Stimulated activated CD8-positive, alpha-beta memory T cell treated with anti-CD3 and anti-CD28 coated beads, Interleukin-7, amount 100 ng/mL, for 4 hours (primary cell): Measurements from ENCODE around the gene LRRFIP2.
"Not testable (repeated sequence)": the region's sequence is repeated elsewhere in the genome, so short reads cannot be mapped to it uniquely, and the experiment has no call there.

Experiments used
- DNase-seq, 2 donors: peaks; one replicate each; pipeline ENCODE4 v3.0.0-alpha.2; 2020; ENCODE audit warnings: low read depth in 2 of 2

Gene LRRFIP2

DNA sequence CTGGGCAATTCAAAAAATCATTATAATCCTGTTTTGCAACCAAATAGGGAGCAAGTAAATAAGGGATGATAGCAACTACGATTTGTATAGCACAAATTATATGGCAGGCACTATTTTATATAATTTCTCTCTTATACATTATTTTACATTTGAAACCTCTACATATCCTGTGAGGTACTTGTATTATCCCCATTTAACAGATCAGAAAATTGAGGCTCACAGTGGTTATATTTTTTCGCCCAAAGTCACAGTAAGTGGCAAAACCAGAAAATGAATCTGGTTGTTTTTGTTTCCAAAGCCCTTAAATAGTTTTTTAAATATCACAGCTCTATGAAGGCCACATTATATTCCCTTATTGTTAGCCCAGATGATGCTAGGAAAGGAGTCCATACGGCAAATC lies 106.8 kb downstream of the LRRFIP2 start:
- DNase-seq = no peak

DNA sequence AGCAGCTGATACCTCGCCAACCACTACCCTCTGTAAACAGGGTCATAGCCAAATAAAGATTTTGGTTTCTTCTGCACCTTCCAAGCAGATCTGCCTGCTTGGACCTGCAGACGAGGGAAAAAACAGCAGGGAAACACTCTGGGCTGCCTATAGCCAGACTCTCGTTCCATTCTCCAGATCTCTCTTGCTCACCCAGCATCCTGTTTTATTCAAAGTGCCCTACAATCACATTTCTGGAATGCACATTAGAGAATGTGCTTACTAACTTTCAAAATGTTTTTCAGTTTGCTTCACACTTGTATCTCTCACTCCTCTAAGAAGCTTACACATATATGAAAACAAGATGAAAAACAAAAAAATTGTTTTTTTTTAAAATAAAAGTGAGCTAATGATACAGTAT lies 109.6 kb downstream of the LRRFIP2 start:
- no peak for DNase-seq

DNA sequence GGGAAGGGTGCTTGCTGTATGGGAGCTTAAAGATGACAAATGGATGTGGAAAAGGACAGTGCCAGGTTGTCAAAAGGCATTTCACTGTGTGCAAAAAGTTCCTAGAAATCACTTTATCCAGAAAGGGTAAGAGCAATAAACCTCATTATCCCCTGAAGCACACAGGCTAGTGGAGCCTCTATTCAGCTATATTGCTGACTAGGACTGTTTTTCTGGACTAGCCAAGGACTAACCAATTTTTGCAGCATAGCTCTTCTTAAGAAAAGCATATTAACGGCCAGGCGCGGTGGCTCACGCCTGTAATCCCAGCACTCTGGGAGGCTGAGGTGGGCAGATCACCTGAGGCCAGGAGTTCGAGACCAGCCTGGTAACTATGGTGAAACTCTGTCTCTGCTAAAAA lies 116.3 kb downstream of the LRRFIP2 start:
- DNase-seq = no peak

DNA sequence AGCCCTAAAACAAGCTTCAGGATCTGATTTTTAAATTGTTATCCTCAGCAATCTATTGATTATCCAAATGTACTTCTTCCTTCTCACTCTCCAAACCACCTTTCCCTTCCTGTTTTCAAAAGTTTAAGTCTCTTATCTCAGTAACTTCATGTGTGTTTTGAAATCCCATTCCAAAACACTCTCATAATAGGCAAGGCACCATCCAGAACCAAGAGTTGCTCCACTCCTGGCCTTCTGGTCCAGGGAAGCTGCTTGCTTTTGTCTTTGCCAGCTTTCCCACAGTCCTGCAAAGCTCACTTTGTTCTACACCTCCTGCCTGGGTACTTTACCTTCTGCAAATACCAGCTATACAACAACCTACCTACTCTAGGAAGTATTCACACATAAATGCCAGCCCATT lies 117.6 kb downstream of the LRRFIP2 start:
- DNase-seq = no peak

DNA sequence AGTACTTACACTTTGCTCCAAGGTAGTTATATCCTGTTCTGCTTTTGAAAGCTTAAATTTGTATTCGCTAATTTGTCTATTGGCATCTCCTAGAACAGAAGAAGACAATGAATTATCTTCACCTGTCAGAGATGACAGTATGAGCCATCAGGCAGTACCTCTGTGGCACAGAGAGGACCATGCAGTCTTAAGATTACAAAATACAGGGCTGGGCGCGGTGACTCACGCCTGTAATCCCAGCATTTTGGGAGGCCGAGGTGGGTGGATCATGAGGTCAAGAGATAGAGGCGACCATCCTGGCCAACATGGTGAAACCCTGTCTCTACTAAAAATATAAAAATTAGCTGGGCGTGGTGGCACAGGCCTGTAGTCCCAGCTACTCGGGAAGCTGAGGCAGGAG lies 119.3 kb downstream of the LRRFIP2 start:
- not testable (repeated sequence) for DNase-seq

DNA sequence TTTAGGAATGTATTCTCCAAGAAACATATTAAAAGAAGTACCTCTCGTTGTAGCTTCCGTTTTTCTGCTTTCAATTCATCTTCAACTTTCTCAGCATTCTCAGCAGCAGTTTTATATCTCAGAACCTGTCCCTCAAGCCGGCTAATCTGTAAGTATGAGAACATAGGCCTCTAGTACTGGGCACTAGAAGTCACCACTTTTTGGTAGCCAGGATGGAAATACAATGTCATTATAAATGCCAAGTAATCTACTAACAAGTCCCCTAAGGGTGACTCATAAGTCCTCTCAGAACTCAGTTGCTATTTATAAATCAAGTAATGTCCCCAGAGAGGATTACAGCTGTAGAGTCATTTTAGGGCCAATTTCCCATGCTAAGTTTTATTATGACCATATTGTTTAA lies 120.0 kb downstream of the LRRFIP2 start:
- no peak for DNase-seq

DNA sequence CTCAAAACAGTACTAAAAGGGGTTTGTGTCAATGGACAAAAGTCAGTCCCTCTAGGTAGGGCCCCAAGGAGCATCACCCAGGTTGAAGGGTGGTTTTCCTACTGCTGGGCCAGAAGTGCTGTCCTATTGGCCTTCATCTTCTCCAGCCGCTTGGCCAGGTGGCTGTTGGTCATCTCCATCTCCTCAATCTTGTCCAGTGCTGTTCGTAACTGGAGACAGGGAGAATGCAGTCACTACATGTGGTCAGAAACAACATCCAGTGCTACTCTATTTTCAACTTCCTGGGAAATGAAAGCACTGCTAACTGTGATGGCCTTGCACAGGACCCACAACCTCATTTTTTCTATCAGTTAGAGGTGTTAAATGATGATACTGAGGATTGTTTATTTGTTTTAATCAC lies 120.6 kb downstream of the LRRFIP2 start:
- no peak for DNase-seq

DNA sequence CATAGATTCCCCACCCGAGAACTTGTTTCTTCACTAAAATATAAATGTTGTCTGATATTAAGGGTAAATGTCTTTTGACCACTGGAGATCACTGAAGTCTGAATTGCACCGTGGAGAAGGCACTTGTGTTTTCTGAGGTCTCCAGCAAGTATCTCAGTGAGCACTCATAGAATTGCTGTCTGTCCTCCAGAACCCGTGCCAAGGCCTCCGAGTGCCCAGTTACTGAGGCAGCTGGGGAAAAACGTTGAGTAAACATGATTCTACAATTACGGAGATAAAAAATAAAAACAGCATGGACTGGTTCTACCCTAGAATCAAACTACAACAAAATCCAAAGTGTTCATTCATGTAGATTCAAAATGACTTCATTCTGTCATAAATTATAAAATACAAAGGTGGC lies 121.0 kb downstream of the LRRFIP2 start:
- DNase-seq = no peak

DNA sequence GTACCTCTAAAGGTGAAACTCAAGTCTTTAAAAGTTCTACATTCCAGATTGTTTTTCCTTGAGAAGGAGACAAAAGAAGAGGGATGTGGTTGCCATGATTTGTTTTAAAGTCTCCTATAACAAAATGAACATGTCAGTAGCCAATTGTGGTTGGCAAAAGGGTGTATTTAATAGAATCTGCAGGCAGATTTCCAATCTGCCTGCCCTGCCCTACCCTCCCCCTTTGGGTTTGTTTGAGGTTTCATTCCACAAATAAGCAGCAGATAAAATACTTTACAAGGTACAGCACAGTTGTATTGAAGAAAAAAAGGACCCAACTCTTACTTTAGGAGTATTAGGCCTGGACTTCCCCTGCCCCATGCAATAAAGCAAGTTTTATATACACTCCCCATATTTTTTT lies 121.5 kb downstream of the LRRFIP2 start:
- no peak for DNase-seq

DNA sequence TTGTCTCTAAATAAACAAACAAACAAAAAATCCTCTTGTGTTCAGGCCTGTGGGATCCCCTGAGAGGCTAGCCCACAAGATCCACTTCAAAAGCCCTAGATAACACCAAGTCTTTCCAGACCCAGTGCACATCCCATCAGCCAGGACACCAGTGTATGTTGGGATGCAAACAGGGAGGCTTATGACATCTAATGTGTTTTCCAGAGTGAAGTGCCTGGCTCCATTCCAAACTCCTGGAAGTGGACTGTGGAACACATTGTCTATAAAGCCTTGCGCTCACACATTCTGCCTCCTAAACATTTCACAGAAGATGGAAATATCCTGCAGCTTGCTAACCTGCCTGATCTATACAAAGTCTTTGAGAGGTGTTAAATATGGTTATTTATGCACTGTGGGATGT lies 124.1 kb downstream of the LRRFIP2 start:
- no peak for DNase-seq

DNA sequence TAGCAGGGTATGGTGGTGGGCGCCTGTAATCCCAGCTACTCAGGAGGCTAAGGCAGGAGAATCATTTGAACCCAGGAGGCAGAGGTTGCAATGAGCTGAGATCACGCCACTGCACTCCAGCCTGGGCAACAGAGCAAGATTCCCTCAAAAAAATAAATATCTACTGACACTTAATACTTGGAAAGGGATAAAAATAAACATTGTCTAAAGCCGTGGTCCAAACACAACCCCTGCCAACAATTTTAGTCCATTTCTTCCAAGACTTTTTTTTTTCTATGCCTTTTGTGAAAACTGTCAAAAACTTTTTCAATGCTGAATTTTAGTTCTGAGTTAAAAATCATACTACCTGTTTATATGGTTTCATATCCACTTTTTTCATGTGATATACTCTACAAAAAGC lies 131.7 kb downstream of the LRRFIP2 start:
- not testable (repeated sequence) for DNase-seq

DNA sequence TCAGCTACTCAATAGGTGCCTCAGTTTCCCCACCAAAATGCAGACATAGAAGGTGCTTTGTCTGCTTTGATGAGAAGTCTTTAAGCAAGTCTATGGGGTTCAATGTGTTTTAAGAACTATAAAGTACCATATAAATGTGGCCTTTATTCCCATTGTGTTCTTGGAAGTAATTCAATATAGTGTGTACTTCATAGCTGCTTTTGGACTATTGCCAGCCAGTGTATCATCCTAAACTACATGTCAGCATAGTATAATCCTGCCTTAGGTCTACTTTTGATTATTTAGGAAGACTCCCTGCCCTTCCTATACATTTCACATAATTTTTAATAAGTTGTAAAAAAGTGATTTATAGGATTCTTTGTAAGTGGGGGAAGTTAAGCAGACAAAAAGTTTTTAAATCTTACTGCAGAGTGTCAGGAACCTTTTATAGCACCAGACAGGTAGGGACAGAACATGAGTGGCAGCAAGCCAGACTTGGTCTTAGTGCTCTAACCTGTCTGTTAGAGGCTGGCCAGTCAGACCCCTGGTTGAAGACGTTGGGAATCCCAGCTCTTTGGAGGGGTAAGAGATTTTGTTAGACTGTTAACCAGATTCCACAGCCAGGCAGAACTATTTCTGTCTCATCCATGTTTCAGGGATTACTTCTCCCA lies 132.7 kb downstream of the LRRFIP2 start:
- no peak for DNase-seq

DNA sequence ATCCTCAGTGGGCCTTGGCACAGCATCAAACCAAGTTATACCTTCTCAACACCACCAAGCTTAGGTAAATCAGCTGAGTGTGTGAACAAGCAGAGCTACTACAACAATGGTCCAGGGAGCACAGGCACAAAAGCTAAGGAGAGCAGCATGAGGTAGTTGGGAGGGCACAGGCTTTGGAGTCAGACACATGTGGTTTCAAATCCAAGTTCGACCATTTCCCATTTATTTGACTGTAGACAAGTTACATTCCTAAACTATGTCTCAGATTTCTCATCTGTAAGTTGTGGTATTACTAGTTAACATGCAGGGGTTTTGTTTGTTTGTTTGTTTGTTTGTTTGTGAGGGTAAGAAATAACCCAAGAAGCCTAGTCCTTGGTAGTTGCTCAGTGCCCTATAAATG lies 134.2 kb downstream of the LRRFIP2 start:
- no peak for DNase-seq

DNA sequence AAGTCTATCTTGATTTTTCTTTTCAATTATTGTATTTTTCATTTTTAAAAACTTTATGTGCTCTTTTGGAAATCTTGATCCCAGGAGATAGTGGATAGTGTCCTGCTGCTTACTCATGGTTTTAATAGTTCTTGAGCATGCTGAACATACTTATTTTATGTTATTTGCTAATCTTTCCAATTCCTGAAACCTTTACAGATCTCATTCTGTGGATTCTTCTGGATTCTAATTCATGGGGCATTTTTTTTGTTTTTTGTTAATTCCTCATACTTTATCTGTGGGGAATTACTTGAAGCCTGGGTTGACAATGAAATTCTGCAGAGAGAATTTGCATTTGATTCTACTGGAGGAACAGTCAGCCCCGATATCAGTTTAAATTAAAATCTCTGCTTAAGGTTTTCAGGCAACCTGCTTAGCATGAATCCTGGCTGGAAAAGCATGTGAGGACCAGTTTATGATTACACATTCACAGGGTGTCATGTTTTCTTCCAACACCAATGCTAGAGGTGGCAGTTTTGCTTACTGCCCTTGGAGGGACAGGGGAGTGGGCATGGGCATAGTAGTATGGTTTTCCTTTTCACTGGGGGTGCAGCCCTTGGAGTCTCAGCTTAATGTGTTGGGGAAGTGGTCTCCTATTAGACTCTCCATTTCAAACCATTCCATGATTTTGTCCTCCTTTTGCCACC lies 135.1 kb downstream of the LRRFIP2 start:
- no peak for DNase-seq

DNA sequence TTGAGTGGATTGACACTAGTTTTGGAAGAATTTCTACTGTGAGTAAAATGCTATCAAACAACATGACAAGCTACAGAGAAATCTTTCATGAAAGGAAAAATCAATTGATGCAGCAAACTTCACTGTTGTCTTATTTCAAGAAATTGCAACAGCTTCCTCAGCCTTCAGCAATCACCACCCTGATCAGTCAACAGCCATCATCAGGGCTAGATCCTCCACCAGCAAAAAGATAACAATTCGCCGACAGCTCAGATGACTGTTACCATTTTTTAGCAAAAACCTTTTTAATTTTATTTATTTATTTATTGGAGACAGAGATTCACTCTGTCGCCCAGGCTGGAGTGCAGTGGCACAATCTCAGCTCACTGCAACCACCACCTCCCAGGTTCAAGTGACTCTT lies 137.0 kb downstream of the LRRFIP2 start:
- DNase-seq = no peak

DNA sequence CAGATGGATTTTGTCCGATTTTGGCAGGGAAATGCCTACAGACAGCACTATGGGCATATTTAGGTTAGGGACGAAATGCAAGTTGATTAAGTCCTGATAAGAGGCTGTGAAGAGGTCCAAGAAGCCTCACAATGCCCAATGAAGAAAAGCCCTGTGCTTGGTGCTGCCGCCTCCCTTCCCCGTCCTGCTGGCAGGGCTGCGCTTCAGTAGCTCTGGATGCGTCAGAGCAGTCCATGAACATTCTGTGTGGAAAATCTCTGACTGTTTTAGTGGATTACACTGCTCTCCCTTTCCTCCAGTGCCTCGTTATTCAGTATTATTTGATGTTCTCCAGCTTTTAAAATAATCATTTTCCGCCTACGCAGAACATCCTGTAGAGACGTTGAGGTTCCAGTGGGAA lies 141.4 kb downstream of the LRRFIP2 start:
- DNase-seq = no peak

DNA sequence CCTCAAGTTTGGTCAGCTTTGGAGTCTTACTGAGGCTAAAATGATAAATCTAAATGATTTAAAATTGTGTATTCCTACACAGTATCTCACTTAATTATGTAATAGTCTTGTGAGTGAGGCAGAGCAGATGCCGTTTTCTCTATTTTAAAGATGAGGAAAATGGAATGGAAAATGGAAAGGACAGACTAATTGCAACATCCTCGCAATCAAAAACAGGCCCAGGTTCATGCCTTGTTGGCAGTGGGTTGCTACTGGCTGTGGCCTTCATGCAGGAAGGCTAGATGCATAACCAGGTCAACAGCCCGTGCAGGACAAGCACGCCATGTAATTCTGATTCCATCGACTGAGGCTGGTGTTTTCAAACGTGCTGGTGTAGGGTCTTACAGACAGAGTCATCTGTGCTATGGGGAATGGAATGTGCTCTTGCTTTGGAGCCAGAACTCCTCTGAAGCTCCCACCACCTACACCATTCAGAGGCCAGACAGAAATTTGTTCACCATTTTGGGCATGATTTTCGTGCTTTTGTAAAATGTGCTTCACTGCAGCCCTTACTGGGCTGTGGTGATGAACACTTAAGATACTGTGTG lies 143.2 kb downstream of the LRRFIP2 start:
- no peak for DNase-seq

DNA sequence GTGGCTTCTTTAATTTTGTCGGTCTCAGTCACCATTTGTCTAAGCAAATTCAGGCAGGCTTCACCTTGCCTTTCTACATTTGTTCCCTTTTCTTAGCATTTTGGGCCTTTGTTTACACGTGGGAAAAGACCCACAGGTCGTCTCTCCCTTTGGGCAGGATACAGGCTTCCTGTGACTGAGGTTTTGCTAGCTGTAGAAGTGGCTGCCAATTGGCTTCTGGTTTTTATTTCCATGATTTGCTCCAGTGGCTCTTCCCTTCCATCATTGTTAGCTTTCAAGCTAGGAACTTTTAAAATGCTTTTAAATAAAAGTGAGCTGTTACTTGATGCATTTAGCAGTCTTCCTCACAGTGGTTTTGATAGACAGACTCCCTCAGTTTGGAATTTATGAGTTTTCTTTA lies 143.8 kb downstream of the LRRFIP2 start:
- no peak for DNase-seq

DNA sequence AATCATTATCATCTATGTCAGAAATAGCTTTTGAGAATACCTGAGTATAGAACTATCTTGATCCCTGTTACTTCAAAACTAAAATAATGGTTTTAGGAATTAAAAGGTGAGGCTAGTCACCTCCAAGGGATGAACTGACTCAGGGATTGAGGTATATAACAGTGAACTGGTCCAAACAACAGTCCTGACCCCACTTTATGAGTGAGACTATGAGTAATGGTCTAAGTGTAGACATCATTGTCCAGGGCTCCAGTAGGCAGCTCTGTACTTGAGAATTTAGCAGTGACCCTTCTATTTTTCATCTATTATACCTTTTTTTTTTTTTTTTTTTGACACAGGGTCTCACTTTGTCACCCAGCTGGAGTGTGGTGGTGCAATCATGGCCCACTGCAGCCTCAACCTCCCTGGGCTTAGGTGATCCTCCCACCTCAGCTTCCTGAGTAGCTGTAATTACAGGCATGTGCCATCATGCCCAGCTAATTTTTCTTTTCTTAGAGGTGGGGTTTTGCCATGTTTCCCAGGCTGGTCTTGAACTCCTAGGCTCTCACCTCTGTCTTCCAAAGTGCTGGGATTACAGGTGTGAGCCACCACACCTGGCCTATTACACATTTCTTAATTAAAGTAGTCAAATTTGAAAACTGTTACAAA lies 144.7 kb downstream of the LRRFIP2 start:
- no peak for DNase-seq

DNA sequence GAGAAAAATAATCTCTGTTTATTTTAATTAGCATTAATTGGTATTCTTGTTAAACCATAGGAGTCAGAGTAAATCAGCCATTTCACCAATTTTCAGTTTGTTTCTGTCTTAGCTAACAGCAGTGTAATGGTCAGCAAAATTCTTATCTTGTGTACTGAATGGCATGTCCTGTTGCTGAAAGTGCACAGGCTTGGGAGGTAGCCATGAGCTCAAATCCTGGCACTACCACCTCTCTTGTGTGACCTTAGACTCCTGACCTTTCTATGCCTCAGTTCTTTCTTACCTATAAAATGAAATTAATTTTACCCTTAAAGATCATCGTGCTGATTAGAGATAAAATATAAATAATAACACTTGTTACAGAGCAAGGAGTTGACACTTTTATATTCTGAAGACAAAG lies 145.3 kb downstream of the LRRFIP2 start:
- no peak for DNase-seq

DNA sequence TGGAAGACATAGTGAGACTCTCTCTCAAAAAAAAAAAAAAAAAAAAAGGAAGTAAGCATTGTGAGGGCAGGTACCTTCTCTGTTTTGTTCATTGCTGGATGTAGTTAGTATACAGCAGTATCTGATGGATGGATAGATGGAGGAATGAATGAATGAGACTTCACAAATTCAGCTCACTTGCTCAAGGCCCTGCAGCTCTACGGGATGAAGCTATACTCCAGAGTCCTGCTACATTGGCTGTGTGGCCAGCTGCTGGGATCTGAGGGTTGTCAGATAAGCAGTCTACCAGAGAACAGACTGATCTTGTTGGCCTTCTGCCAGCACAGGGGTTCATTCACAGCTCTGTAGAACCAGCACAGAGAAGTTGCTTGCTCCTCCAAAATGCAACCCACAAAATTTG lies 146.1 kb downstream of the LRRFIP2 start:
- DNase-seq = no peak

DNA sequence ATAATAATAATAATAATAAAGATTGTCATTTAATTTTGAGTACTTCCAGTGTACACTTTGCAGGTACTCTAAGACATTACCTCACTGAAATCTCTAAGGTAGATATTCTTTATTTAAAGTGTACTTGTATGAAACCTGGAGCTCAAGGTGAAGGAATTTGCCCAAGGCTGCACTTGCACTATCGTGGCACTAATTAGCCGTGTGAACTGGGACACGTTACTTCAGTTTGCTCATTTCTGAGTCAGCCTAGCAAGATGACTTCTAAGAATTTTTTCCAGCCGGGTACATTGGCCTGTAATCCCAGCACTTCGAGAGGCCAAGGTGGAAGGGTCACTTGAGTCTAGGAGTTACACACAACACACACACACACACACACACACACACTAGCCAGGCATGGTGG lies 147.5 kb downstream of the LRRFIP2 start:
- DNase-seq = no peak
